ENCODE measurements around the gene ATG3.
"Not testable (repeated sequence)": the region's sequence is repeated elsewhere in the genome, so short reads cannot be mapped to it uniquely, and the experiment has no call there.

Gene ATG3

DNA sequence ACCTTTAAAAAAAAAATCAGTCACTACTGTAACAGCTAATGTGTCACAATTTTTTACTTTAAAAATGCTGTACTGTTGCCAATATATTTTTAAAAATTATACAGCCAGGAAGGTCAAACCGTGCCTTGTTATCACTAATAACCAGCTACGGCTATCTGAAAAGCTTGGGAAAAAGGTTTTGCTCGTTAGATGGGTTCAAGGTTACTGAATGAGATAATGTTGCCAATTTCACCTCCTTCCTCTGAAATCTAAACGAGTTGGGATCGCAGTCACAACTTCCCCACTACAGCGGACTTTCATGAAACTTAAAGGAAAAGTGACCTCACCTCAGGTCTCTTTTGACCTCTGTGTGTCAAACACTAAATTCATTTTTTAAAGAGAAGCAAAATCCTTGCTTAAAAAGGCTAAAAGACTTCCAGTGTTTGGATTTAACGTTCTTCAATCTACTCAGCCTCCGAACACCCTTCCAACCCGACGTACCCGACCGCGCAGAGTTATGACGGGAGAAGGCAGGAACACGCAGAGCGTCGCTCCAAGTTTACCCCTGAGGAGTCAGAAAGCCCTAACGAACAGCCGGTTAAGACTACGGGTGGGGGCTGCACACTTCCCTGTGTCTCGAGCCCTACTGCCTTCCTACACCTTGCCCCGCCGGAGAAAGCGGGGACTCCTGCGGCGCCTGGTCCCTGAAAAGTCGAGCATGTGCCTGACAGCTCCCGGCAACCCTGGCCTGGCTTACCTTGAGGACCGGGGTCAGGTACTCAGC lies 860 bp downstream of the ATG3 start:
- peak; percentile 80 for DNase-seq

DNA sequence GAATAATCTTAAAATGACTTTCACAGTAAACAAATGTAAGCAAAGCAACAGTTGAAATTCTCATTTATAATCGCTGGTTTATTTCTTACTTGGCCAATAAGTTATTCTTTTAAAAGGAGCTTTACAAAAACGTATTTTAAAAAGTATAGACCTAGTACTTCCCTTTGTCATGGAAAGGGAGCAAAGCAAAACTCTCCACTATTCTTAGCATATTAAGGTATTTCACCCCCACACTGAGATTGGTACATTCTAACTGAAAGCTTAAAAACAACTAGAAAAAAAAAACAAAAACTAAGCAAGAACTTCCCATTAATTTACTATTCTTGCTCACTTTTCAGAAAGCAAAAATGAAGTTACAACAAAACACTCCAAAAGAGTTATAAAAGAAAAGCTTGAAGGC lies 1.5 kb downstream of the ATG3 start:
- no peak for DNase-seq

DNA sequence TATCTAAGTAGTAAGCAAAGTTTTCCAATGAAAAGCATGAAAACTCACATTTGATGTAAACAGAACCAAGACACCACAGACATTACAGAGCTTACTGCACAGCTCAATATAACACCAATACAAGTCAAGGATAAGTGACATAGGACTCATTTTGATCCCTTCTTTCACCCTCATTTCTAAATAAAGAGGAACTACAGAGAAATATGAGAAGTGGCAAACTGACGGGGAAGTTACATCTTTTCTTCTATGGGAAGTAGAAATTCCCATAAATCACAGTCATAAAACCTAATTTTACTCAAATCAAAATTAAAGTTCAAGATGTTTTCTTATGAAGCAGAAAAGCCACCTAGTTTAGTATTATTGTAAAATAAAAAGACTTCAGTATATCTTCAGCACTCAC lies 3.8 kb downstream of the ATG3 start:
- no peak for DNase-seq

DNA sequence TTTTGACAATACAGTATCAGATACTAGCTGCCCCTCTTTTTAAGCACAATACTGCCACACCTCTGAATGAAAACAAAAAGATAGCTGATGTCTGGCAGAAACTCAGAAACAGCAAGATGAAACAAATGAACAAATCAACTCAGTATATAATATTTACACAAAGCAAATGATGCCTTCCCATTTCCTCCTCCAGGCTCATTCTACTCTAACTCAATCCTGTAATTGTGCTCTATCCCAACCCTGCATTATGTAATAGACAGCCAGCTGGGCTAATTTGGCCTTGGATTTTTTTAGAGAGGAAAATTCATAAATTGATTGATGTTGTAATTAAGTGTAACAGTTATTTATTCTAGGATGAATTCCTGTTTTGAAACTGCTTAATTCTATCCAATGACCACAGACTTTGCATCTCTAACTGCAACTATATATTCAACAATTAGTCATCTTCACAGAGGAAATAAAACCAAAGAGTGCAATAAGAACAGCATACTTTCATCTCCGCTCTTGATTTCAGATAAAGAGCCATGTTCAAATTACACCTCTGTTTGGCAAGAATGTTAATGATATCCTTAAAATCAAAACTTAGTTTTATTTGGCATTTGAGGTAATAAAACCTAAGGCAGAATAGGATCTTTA lies 6.1 kb downstream of the ATG3 start:
- no peak for DNase-seq

DNA sequence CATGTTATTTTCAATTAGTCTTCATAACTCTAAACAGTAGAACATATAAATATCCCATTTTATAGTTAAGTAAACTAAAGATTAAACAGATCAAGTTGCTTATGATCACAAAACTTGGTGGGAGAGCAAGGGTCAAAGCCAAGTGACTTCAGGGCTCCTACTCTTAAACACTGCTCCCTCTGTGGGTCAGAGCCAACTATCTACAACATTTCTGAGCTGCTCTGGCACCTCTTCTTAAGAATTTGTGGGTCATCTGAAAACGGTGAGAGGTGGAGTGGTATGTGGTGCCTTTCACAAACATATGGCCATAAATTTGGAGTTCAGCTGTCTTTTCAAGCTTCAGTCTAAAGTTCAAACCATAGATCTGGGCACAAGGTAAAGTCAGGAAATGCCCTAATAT lies 10.9 kb downstream of the ATG3 start:
- DNase-seq = no peak

DNA sequence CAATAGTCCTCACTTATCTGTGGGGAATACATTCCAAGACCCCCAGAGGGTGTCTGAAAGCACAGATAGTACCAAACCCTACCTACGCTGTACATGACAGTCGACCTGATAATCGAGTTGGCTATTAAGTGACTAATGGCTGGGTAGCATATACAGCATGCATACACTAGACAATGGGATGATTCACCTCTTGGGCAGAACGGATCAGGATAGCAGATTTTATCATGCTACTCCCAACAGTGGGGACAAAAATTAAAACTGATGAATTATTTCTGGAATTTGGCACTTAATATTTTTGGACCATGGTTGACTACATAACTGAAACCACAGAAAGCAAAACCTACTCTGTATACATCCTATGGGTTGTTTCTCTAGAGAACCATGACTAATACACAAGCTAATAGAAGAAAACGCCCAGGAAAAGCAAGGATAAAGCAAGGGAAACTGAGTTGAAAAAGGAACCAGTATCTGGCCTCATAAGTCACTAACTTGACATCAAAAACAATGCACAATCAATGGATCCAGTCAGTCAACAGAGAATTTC lies 15.5 kb downstream of the ATG3 start:
- DNase-seq = no peak

DNA sequence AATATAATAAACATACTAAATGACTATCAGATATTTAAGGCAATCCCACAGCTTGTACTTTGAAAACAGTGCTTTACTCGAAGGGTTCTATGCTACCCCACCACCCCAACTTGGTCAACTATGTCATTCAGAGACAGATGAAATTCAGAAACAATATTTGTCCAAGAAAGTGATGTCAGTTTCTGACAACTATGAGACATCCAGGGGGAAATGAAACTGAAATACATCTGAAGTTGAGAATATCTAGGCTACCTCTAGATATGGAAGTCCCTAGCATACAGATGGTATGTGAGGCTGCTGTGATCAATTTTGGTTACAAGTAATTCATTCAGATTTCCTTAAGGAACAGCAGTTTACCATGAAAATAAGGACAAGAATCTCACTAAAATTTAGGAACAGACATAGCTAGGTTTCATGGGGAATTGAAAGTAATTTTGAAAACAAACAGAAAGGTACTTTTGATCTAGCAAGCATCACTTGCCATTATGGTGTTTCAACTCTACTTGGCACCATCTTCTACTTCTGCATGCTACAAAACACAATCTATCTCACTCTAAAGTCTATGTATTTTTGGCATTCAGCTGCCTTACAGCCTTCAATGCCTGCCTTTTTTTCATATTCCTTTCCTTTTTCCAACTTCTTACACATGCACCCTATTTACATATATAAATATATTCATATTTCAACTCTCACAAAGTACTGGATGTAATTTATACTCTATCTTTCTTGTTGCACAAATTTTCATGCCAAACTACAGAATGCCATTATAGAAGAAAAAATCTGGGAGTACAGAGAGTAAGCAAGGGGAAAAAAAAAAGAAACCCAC lies 21.7 kb downstream of the ATG3 start:
- DNase-seq = peak; percentile 12

DNA sequence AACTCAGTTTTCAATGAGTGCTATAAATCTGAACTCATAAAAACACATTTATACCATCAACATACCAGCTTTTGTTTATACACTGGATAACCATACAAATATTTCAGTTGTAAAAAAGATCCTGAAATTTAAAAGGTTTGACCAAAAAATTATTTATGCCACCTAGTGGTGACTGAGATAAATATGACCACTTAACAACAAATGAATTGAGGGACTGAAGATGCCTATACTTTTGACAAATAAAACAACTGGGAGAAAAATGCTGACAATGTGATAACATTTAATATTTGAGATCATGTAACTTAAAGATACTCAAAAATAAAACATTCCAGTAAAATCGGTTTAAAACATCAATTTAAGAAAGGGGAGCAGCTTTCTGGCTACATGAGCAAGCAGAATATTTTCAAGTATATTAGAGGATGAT lies 30.4 kb downstream of the ATG3 start:
- DNase-seq = peak; percentile 31

DNA sequence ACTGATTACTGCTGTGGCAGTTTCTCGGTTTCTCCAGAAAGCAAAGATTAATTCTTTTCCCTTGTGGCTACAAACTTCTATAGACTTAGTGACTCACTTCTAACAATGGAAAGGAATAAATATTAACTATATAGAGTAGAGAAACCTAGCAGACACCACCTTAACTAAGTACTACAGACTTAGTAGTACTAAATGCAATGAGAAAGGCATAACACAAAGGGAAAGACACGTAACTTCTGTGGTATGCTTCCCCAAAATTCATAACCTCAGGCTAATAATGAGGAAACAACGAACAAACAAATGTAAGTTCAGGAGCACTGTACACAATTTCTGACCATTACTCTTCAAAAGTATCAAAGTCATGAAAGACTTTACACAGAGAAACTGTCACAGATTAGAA lies 31.2 kb downstream of the ATG3 start:
- DNase-seq = no peak

DNA sequence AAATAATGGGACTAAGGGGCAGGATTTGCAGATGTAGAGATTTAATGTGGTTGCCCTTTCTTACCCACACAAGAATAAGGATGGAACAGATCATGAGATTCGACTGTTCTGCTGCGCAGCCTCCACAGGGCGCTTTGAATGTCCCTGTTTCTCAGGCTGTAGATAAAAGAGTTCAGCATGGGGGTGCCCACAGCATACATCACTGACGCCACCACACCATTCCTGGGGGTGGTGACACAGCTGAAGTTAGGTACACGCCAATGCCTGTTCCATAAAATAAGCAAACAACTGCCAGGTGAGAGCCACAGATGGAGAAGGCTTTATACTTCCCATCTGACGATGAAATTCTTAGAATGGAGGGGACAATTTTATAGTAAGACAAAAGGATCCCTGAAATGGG lies 37.6 kb downstream of the ATG3 start:
- DNase-seq = not testable (repeated sequence)

DNA sequence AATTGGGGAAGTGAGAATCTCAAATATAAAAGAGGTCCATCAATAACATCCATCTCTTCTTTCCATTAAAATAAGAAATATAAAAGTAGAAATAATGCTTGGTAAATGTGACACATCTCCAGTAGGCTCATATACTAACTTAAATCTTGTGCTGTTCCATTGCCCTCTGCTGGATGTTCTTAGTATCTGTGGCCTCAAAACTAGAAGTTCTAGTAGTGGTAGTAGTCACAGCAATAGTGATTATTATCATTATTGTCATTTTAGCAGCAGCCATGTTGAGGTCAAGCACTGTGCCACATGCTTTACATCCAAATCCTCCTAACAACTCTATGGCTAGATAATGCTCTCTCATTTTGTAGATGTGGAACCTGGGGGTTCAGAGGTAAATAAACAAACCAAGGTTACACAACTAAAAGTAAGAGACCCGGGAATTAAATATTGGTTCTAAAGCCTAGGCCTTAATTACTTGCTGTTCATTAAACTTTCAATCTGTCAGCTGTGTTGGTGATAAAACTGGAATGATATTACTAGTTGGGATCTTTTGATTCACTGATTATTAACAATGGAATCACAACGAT lies 42.2 kb downstream of the ATG3 start:
- peak; percentile 73 for DNase-seq

DNA sequence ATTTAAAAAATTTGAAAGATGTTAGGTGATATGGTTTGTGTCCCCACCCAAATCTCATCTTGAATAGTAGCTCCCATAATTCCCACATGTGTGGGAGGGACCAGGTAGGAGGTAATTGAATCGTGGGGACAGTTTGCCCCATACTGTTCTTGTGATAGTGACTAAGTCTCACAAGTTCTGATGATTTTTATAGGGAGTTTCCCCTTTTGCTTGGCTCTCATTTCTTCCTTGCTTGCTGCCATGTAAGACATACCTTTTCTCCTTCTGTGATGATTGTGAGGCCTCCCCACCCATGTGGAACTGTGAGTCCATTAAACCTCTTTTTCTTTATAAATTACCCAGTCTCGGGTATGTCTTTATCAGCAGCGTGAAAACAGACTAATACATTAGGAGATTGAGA lies 42.8 kb downstream of the ATG3 start:
- DNase-seq = not testable (repeated sequence)

DNA sequence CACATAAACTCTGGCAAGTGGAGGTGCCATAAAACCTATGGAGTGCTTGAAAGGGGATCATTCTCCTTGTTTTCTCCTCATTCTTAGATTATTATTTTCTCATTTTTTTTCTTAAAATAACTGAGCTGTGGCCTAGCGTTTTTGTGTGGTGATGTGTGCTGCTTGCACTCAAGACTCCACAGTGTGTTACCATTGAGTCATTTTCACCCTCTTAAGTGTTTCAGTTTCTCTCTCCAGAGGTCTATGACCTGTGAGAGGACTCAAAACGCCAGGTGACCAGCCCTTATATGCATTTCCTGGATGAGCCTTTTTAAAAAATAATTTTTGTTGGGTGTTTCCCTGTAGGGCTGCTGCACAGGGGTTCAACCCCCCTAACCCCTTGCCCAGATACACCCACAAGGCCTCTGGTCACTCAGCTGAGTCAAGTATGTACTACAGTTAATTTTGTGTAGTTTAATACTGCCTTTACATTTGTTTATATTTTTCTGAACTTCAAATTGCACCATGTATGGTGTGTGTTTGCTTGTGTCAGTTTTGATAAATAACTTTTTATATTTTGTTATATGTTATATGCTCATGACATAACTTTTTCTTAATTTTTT lies 47.1 kb downstream of the ATG3 start:
- DNase-seq = peak; percentile 84

DNA sequence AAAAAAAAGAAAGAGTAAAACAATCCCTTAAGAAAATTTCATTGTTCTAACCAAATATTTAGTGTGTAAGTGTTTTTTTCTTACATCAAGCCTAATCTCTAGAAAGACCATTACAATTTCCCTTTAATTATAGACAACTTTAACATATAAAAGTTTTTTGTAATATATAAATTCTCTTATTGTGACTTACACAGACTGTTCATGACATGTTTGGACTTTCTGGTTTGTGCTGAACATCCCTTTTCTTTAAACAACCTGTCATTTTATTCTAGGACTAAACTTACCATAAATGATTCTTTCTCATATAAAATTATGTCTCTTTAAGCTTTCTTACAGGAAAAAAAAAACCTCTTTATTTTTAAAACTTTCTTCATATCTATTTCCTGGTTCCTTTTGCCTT lies 49.4 kb downstream of the ATG3 start:
- no peak for DNase-seq

DNA sequence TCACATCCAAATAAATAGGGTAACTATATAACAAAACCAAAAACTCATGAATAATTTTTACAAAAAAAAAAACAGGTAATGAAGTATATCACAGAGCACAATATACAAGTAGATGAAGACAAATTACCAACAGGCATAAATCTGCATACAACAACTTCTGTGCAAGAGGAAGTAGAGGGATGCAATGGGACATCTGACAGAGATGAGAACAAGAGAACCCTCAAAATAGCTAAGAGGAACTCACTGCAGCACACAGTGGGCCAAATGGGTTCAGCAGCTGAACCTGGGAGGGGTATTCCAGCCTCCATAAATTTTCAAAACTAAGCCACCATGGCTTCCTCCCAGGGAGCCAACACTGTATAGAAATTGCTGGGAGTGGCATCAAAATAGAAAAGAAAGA lies 52.9 kb downstream of the ATG3 start:
- no peak for DNase-seq

DNA sequence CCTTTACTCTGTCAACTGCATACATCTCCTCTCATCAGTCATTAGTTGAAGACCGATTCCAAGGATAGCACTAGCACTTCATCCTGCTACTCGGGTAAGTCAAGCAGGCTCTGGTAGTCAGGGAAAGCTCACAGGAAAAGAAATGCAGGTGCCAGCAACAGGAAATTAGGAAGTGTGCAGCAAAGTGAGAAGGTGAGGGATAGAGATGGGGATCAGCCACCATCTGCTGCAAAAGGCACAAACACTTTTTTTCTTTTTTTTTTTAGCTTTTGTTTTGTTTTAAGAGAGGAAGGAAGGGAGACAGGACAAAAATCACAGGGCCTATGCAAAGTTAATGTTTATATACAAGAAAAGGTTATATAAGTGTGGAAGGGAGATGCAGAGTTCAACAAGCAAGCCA lies 53.5 kb downstream of the ATG3 start:
- no peak for DNase-seq

DNA sequence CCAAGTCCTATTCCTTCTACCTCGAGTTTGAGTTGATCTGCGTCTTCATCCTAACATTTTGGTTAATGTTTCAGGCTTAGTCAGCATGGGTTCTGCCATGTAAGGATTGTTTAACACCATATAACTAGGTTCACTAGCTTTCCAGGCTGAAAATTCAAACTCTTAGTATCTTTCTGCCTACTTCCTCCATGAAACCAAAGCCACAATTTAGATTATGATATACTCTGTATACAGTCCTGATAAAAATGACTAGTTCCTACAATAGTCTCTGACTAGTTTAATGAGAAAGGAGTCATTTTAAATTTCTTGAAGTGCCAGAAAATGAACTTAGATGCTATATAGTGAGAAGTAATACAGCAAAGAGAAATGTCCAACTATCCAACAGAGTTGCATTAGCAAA lies 55.9 kb downstream of the ATG3 start:
- DNase-seq = no peak

DNA sequence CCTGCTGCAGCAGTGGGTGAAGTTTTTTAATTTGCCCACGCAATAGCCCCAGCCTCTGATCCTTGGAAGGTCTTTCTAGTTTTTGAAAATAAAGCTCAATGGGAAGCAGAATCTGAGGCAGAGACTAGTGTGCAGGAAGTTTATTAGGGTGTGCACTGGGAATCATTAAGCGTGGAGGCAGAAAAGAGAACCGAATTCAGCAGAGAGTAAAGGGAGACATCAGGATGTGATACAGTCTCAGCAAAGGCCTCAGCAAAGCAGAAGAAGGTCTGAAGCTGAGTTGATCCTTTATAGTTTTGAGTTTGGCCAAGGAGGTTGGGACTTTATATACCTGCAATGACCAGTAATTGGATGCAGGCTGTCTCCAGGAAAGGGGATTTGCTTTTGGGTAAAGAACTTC lies 57.6 kb downstream of the ATG3 start:
- no peak for DNase-seq

DNA sequence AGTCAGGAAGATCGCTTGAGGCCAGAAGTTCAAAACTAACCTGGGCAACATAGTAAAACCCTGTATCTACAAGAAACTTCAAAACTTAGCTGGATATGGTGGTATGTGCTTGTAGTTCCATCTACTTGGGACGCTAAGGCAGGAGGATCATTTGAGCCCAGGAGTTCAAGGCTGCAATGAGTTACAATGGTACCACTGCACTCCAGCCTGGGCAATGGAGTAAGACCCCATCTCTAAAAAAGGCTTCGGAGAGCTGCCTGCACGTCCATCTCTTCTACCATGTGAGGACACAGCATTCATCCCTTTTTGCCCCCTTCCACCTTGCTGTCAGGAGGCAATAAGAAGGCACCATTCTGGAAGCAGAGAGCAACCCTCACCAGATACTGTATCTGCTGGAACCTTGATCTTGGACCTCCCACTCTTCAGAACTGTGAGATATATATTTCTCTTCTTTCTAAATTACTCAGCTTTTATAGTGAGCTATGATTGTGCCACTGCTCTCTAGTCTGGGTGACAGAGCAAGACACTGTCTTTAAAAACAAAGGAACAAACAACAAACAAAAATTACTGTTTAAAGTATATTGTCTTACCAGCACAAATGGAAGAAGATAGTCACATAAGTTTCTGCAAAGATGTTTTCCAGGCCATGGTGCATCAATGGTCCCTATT lies 58.3 kb downstream of the ATG3 start:
- no peak for DNase-seq

DNA sequence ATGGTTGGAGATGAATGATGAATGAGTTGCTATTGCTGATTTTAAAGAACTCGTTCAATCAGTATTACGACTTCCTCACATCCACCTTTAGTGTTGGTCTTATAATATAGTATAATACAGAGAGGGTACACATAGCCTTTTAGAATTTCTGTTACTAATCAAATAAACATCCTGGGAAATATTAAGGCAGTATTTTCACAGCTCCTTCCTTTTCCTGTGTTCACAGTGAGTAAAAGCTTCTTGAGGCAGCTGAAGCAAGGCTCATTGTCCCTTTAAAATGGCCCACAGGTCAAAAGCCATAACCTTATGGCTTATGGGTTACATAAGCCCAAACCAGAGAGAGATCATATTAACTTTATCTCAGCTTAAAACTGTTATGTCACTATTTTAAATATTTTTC lies 61.1 kb downstream of the ATG3 start:
- no peak for DNase-seq

DNA sequence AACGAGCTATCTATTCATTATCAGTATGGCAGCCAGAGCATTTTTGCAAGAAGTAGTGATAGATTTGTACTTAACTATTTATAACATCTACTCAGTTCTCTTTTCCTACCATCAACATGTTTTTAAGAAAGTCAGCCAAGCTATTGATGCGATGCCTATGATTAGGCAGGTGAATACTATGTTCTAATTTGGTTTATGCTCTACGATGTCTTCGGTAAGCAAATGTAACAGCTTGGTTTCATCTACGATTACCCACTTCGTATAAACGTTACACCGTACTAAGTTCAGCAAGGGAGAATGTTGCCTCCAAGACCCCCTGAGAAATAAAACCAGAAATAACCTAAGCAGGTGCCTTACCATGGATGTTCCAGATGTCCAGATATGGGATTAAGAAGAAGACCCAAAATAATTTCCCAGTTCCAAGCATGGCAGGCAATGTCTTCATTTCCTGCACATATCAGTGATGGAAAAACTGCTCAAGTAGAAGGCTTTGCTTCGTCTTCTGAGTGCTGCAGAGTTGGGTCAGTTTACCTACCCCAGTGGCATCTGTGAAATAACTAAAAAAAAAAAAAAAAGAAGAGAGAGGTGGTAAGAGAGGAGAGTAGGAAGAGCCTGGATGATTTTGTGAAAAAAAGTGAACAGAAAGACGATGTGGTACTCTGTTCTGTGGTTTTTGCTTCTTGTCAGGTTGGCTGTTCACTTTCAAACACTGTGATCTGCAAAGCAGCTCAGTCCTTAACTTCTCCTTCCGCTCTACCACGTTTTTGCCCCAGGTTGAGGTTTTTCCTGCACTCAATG lies 62.6 kb downstream of the ATG3 start, which contains the start of gene BTLA:
BTLA (minus strand) TSS at position 559 of the 798 bp plus-strand sequence; CDS start at position 445, 114 bp downstream.
- DNase-seq = peak; percentile 69

Measured in activated CD4-positive, alpha-beta T cell treated with anti-CD3 and anti-CD28 coated beads, Interleukin-10, Interleukin-2, amounts not matched to agents 100 ng/mL and 50 ng/mL, durations not matched to agents 16 hours and 8 hours (primary cell).